Measurements from ENCODE around the gene KBTBD8.

KBTBD8 gene

DNA sequence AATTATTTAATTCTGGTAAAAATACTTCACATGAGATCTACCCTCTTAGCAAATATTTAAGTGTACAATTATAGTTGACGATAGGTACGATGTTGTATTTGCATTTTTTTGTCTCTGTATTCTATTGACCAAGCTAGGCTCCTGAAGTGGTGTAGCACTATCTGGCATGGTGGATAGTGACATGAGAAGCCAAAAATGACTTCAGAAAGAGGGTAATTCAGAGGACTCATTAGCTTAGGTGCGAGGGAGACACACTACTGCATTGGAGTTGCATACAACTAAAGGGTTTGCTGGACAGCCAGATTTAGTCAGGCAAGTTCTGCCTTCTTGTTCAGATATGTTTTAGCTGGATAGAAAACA lies 50.6 kb downstream of the KBTBD8 start:
- TF ChIP-seq POLR2A (IDR thresholded peaks at IDR 0.05; ENCODE audit: extremely low read depth, insufficient read length): no peak
- TF ChIP-seq, protein P1, sequence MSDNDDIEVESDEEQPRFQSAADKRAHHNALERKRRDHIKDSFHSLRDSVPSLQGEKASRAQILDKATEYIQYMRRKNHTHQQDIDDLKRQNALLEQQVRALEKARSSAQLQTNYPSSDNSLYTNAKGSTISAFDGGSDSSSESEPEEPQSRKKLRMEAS (IDR thresholded peaks at IDR 0.05; ENCODE audit: low read depth, low read length): no peak
- TF ChIP-seq MYC (IDR thresholded peaks at IDR 0.05; ENCODE audit: low read depth, low read length): no peak
- TF ChIP-seq, protein P2, sequence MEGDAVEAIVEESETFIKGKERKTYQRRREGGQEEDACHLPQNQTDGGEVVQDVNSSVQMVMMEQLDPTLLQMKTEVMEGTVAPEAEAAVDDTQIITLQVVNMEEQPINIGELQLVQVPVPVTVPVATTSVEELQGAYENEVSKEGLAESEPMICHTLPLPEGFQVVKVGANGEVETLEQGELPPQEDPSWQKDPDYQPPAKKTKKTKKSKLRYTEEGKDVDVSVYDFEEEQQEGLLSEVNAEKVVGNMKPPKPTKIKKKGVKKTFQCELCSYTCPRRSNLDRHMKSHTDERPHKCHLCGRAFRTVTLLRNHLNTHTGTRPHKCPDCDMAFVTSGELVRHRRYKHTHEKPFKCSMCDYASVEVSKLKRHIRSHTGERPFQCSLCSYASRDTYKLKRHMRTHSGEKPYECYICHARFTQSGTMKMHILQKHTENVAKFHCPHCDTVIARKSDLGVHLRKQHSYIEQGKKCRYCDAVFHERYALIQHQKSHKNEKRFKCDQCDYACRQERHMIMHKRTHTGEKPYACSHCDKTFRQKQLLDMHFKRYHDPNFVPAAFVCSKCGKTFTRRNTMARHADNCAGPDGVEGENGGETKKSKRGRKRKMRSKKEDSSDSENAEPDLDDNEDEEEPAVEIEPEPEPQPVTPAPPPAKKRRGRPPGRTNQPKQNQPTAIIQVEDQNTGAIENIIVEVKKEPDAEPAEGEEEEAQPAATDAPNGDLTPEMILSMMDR (IDR thresholded peaks at IDR 0.05; ENCODE audit: low read depth, low read length): no peak
- H3K4me3 ChIP-seq (ENCODE audit: low read depth, low read length): no peak overlapping the region
- DNase-seq (ENCODE audit: low read depth): no peak

DNA sequence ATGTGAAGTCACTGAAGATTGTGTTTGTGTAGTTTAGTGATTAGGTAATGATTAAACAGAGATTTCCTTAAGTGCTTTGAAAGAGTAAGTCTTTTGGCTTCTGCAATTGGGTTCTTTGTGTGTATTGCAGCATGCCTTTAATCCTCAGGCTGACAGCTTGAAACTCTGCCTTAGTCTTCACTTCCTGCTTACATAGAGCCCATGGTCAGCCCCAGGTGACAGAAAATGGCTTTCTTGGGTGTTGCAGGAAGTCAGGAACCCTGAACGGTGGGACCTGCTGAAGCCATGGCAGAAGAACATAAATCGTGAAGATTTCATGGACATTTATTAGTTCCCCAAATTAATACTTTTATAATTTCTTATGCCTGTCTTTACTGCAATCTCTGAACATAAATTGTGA lies 61.3 kb downstream of the KBTBD8 start:
- no peak for DNase-seq (ENCODE audit: low read depth)
- no peak overlapping the region for H3K4me3 ChIP-seq (ENCODE audit: low read depth, low read length)
- TF ChIP-seq, protein P2 (IDR thresholded peaks at IDR 0.05; ENCODE audit: low read depth, low read length): no peak
- TF ChIP-seq MYC (IDR thresholded peaks at IDR 0.05; ENCODE audit: low read depth, low read length) (no peak), POLR2A (IDR thresholded peaks at IDR 0.05; ENCODE audit: extremely low read depth, insufficient read length) (no peak)
- TF ChIP-seq, protein P1 (IDR thresholded peaks at IDR 0.05; ENCODE audit: low read depth, low read length): no peak
